PC-9 (cell line): ENCODE data around the gene STK35. TPM values are rescaled to one million over a fixed set of nuclear protein-coding genes. Genes with fewer than 3 reads are reported as not detected.

Source experiments
- BruUV-seq: library from RNA; stranded (reverse); fragments of 400-500 nt; replicated peaks from 2 replicates; lab custom pipeline; 2021; lab: Mats Ljungman, UMichigan
- CTCF ChIA-PET: fragments of 300-600 bp; sonication (Branson Sonifier 250); formaldehyde crosslinking; loops from one replicate; lab custom pipeline; 2022; ENCODE audit warnings: antibody characterized with exemption; lab: Charles Lee
- POLR2A ChIA-PET: fragments of 300-600 bp; sonication (Branson Sonifier 250); formaldehyde crosslinking; loops from one replicate; lab custom pipeline; 2022; ENCODE audit warnings: antibody characterized with exemption; ENCODE audit not compliant: unreplicated experiment; lab: Charles Lee
- DNase-seq, 2 experiments: peaks; one replicate each; pipeline versions ENCODE4 v3.0.0 to v3.0.0-alpha.2; 2015 to 2022; ENCODE audit warnings: mixed read lengths in 1 of 2
- H2AFZ ChIP-seq: fragments of 200-600 bp; sonication (generic); 2 replicates; pipeline ENCODE4 v1.8.1; 2017; ENCODE audit warnings: antibody characterized with exemption
- H3F3A ChIP-seq: fragments of 200-600 bp; sonication (generic); 2 replicates; pipeline ENCODE4 v1.8.1; 2017; ENCODE audit warnings: antibody characterized with exemption, mild to moderate bottlenecking, low read depth; ENCODE audit not compliant: insufficient read depth
- H3K27ac ChIP-seq: fragments of 200-600 bp; sonication (generic); 2 replicates; pipeline ENCODE4 v1.6.1; 2016; ENCODE audit warnings: mixed run types
- H3K27me3 ChIP-seq: fragments of 200-600 bp; sonication (generic); 2 replicates; pipeline ENCODE4 v1.6.1; 2016; ENCODE audit warnings: low read depth, mixed run types; ENCODE audit not compliant: insufficient read depth
- H3K36me3 ChIP-seq: fragments of 200-600 bp; sonication (generic); 2 replicates; pipeline ENCODE4 v1.6.1; 2016; ENCODE audit warnings: low read depth, mixed run types
- H3K4me1 ChIP-seq: fragments of 200-600 bp; sonication (generic); replicated peaks from 2 replicates; pipeline ENCODE4 v1.6.1; 2016; ENCODE audit warnings: mixed run types; ENCODE audit not compliant: insufficient read depth
- H3K4me2 ChIP-seq: fragments of 200-600 bp; sonication (generic); 2 replicates; pipeline ENCODE4 v1.6.1; 2017; ENCODE audit warnings: mixed run types
- H3K4me3 ChIP-seq: fragments of 200-600 bp; sonication (generic); 2 replicates; pipeline ENCODE4 v1.6.1; 2016; ENCODE audit warnings: mixed run types
- H3K79me2 ChIP-seq: fragments of 200-600 bp; sonication (generic); 2 replicates; pipeline ENCODE4 v1.6.1; 2017; ENCODE audit warnings: low read depth, mixed run types
- H3K9me2 ChIP-seq: fragments of 200-600 bp; sonication (generic); 2 replicates; pipeline ENCODE4 v1.8.1; 2017; ENCODE audit warnings: mild to moderate bottlenecking; ENCODE audit not compliant: insufficient read depth
- H3K9me3 ChIP-seq: fragments of 200-600 bp; sonication (generic); 2 replicates; pipeline ENCODE4 v1.8.1; 2016; ENCODE audit warnings: low read depth; ENCODE audit not compliant: insufficient read depth
- H4K20me1 ChIP-seq: fragments of 200-600 bp; sonication (generic); 2 replicates; pipeline ENCODE4 v1.8.1; 2017; ENCODE audit not compliant: insufficient read depth
- CTCF ChIP-seq: fragments of 200-600 bp; sonication (generic); conservative IDR thresholded peaks from 2 replicates; pipeline ENCODE4 v1.6.1; 2017; ENCODE audit warnings: mixed run types, antibody characterized with exemption, mild to moderate bottlenecking, moderate library complexity
- EZH2 ChIP-seq: fragments of 200-600 bp; sonication (generic); IDR thresholded peaks from 2 replicates; pipeline ENCODE4 v1.8.0; 2017; ENCODE audit warnings: antibody characterized with exemption, low read depth
- intact Hi-C: fragments of 100-400 bp; cut with micrococcal nuclease; formaldehyde crosslinking; loops from one replicate; pipeline ENCODE4 v1.10.0; 2022; ENCODE audit not compliant: unreplicated experiment
- total RNA-seq: library from RNA; stranded (reverse); gene quantifications from 2 replicates; pipeline ENCODE4 v1.2.3, GENCODE V29; 2021

STK35 gene
- total RNA-seq, 1 experiment from 2014 or later, result 36.7 TPM

GRCh38 chr20:2093883-2094282 lies 7.7 kb upstream of the STK35 start:
- intact Hi-C loops, result no loop called here
- H3K9me3 ChIP-seq, result no peaks in the 10 kb centered on the region
- H3K4me3 ChIP-seq, result no peak overlapping the region
- BruUV-seq, result no TSS peak
- no peaks in the 10 kb centered on the region for H4K20me1 ChIP-seq
- ChIA-PET CTCF (interaction anchor here (1.0 kb wide), 1 partner anchor 86 kb away, joined by 3 read pairs; no protein-coding TSS in a partner anchor), POLR2A (no interaction called here)
- no peaks in the 10 kb centered on the region for H3K36me3 ChIP-seq
- H3F3A ChIP-seq, result no peaks in the 10 kb centered on the region
- no peak overlapping the region for H2AFZ ChIP-seq
- no peak overlapping the region for H3K4me2 ChIP-seq
- no peak overlapping the region for H3K27ac ChIP-seq
- TF ChIP-seq EZH2 (no peak), CTCF (no peak)
- H3K79me2 ChIP-seq, result no peaks in the 10 kb centered on the region
- H3K9me2 ChIP-seq, result no peaks in the 10 kb centered on the region
- no peak for DNase-seq
- peaks cover 23% of the 10 kb centered on the region for H3K27me3 ChIP-seq
- no peaks in the 10 kb centered on the region for H3K4me1 ChIP-seq

- Histone ChIP-seq H3K4me3 (peak overlapping the region; percentile 82), H3K9me2 (no peaks in the 10 kb centered on the region), H3K4me1 (peaks cover 30% of the 10 kb centered on the region), H3K36me3 (peaks cover 5% of the 10 kb centered on the region; the same call in 1 of the 2 replicates), H3K9me3 (no peaks in the 10 kb centered on the region), H2AFZ (peak overlapping the region; percentile 96), H3K27ac (peak overlapping the region; percentile 97), H3K27me3 (no peaks in the 10 kb centered on the region), H4K20me1 (peaks cover 25% of the 10 kb centered on the region; the same call in 1 of the 2 replicates), H3K4me2 (peak overlapping the region; percentile 96), H3F3A (peaks cover 8% of the 10 kb centered on the region; the same call in 1 of the 2 replicates), H3K79me2 (peaks cover 45% of the 10 kb centered on the region)
- no peak for TF ChIP-seq CTCF
- no peak for TF ChIP-seq EZH2
- peak; percentile 79 to 89 for DNase-seq
- CTCF ChIA-PET, result interaction anchor here (0.6 kb wide), 1 partner anchor 40 kb away, joined by 3 read pairs; no protein-coding TSS in a partner anchor
- POLR2A ChIA-PET, result interaction anchor here (0.7 kb wide), 4 partner anchors 7 to 683 kb away, joined by 3 to 9 read pairs (median 4); partner anchors contain the start of gene SNRPB
- intact Hi-C loops, result loop anchor here (1.0 to 10.0 kb wide), 4 partner anchors 50 to 338 kb away; no protein-coding TSS in a partner anchor
- no TSS peak for BruUV-seq
Measured at GRCh38 chr20:2101865-2102584, 398 bp downstream of the STK35 start.

GRCh38 chr20:2102585-2103460 lies 1.2 kb downstream of the STK35 start:
- Histone ChIP-seq H3K79me2 (peaks cover 53% of the 10 kb centered on the region), H3K27me3 (no peaks in the 10 kb centered on the region), H3K9me2 (no peaks in the 10 kb centered on the region), H4K20me1 (peaks cover 25% of the 10 kb centered on the region; the same call in 1 of the 2 replicates), H3K9me3 (no peaks in the 10 kb centered on the region), H3K27ac (peak overlapping the region; percentile 97), H3K36me3 (peaks cover 9% of the 10 kb centered on the region; the same call in 1 of the 2 replicates), H3K4me3 (peak overlapping the region; percentile 82), H3K4me1 (peaks cover 30% of the 10 kb centered on the region), H3K4me2 (peak overlapping the region; percentile 96), H2AFZ (peak overlapping the region; percentile 96), H3F3A (peaks cover 11% of the 10 kb centered on the region; the same call in 1 of the 2 replicates)
- TF ChIP-seq EZH2, result no peak
- TF ChIP-seq CTCF, result no peak
- BruUV-seq, result no TSS peak
- ChIA-PET POLR2A (interaction anchor here (0.6 to 0.7 kb wide), 5 partner anchors 68 to 682 kb away, joined by 3 to 19 read pairs (median 4); partner anchors contain the start of gene SNRPB), CTCF (no interaction called here)
- DNase-seq, result peak; percentile 80 to 84
- intact Hi-C loops, result loop anchor here (1.0 to 10.0 kb wide), 3 partner anchors 49 to 339 kb away; no protein-coding TSS in a partner anchor
